SK-N-SH (cell line): ENCODE measurements around the gene ELAVL2.

Experiments used
- MXI1 ChIP-seq: IDR thresholded peaks from 2 replicates; pipeline ENCODE4 v1.6.1; 2012; ENCODE audit warnings: mild to moderate bottlenecking, low read depth, low read length, improper control_type of control experiment
- SIN3A ChIP-seq: IDR thresholded peaks from 2 replicates; pipeline ENCODE4 v1.6.1; 2012; ENCODE audit warnings: low read depth, mild to moderate bottlenecking, low read length, moderate library complexity, borderline replicate concordance

- TF ChIP-seq SIN3A (no peak), MXI1 (no peak)
Observed at GRCh38 chr9:23721466-23721865, 104.6 kb downstream of the ELAVL2 start.
